ENCODE results near the gene CTSA. TPM values are rescaled to one million over a fixed set of nuclear protein-coding genes. Genes with fewer than 3 reads are reported as not detected.
A peak's percentile ranks its signal among the peaks of the same experiment; 100 is the strongest.

The CTSA gene
- total RNA-seq, 1 experiment from 2014 or later, result 123 TPM

DNA sequence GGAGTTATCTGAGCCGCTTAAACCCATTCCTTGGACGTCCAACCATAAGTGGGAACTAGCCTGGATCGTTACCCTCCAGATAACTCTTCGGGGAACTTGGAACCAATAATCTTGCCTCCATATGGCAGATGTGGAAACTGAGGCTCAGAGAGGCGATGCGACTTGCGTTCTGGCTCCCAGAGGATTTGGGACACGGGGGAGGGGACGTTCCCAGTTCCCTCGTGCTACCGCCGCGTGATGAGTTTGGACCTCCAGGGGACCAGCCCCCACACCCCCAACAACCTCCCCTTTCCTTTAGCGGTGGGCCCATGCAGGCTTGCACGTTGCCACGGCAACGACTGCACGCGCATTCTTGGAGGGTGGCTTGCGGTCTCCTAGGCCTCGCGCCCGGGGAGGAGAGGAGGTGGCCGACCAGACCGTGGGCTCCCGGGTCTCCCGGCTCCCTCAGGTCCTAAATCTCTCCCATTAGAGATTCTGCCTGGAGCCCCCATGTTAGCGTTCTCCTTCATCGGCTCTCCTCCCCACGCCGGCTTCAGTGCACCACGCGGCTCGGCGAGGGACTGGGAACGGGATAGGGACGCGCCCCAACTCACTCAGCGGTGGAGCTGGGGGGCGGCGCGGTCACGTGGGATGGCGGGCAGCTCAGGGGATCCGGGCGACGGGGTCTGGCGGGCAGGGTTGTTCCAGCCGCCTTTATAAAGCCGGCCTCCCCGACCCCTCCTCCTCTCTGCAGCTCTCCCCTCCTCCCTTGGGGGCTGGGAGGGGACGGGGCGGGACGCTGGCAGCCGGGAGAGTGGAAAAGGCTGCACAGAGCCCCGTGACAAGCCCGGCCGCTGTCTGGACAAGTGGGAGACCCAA is 20.6 kb downstream of the CTSA start, which contains the start of gene PLTP:
Gene PLTP (minus strand): TSS at position 670 of the 858 bp plus-strand sequence. CDS start 703 bp downstream, outside the sequence.
- TF ChIP-seq, protein P1, sequence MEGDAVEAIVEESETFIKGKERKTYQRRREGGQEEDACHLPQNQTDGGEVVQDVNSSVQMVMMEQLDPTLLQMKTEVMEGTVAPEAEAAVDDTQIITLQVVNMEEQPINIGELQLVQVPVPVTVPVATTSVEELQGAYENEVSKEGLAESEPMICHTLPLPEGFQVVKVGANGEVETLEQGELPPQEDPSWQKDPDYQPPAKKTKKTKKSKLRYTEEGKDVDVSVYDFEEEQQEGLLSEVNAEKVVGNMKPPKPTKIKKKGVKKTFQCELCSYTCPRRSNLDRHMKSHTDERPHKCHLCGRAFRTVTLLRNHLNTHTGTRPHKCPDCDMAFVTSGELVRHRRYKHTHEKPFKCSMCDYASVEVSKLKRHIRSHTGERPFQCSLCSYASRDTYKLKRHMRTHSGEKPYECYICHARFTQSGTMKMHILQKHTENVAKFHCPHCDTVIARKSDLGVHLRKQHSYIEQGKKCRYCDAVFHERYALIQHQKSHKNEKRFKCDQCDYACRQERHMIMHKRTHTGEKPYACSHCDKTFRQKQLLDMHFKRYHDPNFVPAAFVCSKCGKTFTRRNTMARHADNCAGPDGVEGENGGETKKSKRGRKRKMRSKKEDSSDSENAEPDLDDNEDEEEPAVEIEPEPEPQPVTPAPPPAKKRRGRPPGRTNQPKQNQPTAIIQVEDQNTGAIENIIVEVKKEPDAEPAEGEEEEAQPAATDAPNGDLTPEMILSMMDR (conservative IDR thresholded peaks at IDR 0.05), result no peak
- TF ChIP-seq EZH2 (IDR thresholded peaks at IDR 0.05; ENCODE audit: low read depth), result no peak
- H3K79me2 ChIP-seq (ENCODE audit: low read depth), result peaks cover 6% of the 10 kb centered on the region
- peak; percentile 50 to 75 for DNase-seq
- H3K27me3 ChIP-seq (ENCODE audit: insufficient read depth, low read depth), result no peaks in the 10 kb centered on the region
- no peaks in the 10 kb centered on the region for H3K9me2 ChIP-seq (ENCODE audit: insufficient read depth)
- TSS peak; percentile 82 for BruUV-seq (replicated peaks)
- H3F3A ChIP-seq (ENCODE audit: insufficient read depth, low read depth), result peaks cover 23% of the 10 kb centered on the region
- intact Hi-C loops (cut with micrococcal nuclease; ENCODE audit: unreplicated experiment), result loop anchor here (2.0 kb wide), 1 partner anchor 23 kb away; the partner anchor contains the start of gene PCIF1
- 0 out of 2 replicates have a peak, but pooled peaks cover 4% of the 10 kb centered on the region for H3K36me3 ChIP-seq (ENCODE audit: low read depth)
- H3K27ac ChIP-seq, result peak within 1 kb of the TSS; percentile 38
- ChIA-PET CTCF (interaction anchor here (0.7 kb wide), 1 partner anchor 50 kb away, joined by 6 read pairs; no protein-coding TSS in a partner anchor), POLR2A (ENCODE audit: unreplicated experiment) (interaction anchor here (0.5 to 0.6 kb wide), 3 partner anchors 11 to 886 kb away, joined by 3 to 4 read pairs (median 3); no protein-coding TSS in a partner anchor)
- H2AFZ ChIP-seq, result peak within 1 kb of the TSS; percentile 66
- peak within 1 kb of the TSS; percentile 63 for H3K4me3 ChIP-seq
- no peaks in the 10 kb centered on the region for H3K9me3 ChIP-seq (ENCODE audit: insufficient read depth, low read depth)
- peaks cover 22% of the 10 kb centered on the region for H3K4me1 ChIP-seq (replicated peaks; ENCODE audit: insufficient read depth)
- H4K20me1 ChIP-seq (ENCODE audit: insufficient read depth), result no peaks in the 10 kb centered on the region; the same call in 1 of the 2 replicates
- H3K4me2 ChIP-seq, result peak within 1 kb of the TSS; percentile 77

DNA sequence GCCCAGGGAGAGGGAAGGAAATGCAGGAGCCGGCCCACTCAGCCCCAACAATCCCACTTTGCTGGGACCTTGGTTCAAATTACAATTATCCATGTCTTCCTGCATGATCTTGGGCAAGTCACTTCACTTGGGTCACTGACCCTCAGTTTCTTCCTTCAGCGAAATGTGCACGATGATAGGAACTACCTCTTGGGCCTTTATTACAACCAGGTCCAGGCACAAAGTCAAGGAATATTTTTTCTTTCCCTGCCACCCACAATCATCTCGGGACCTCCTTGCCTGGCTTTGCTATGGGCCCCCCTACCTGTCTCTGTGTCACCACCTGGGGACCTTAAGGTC is 21.2 kb downstream of the CTSA start:
- Histone ChIP-seq H3F3A (ENCODE audit: insufficient read depth, low read depth) (peaks cover 18% of the 10 kb centered on the region), H3K9me3 (ENCODE audit: insufficient read depth, low read depth) (no peaks in the 10 kb centered on the region), H3K79me2 (ENCODE audit: low read depth) (peaks cover 6% of the 10 kb centered on the region), H4K20me1 (ENCODE audit: insufficient read depth) (no peaks in the 10 kb centered on the region; the same call in 1 of the 2 replicates), H3K27ac (no peak overlapping the region), H3K4me2 (peak overlapping the region; percentile 77), H3K36me3 (ENCODE audit: low read depth) (0 out of 2 replicates have a peak, but pooled peaks cover 4% of the 10 kb centered on the region), H3K4me3 (peak overlapping the region; percentile 63), H3K4me1 (replicated peaks; ENCODE audit: insufficient read depth) (peaks cover 23% of the 10 kb centered on the region), H3K27me3 (ENCODE audit: insufficient read depth, low read depth) (no peaks in the 10 kb centered on the region), H2AFZ (peak overlapping the region; percentile 66), H3K9me2 (ENCODE audit: insufficient read depth) (no peaks in the 10 kb centered on the region)
- intact Hi-C loops (cut with micrococcal nuclease; ENCODE audit: unreplicated experiment), result no loop called here
- no TSS peak for BruUV-seq (replicated peaks)
- ChIA-PET POLR2A (ENCODE audit: unreplicated experiment) (interaction anchor here (0.5 kb wide), 1 partner anchor 10 kb away, joined by 4 read pairs; no protein-coding TSS in a partner anchor), CTCF (no interaction called here)
- no peak for TF ChIP-seq EZH2 (IDR thresholded peaks at IDR 0.05; ENCODE audit: low read depth)
- TF ChIP-seq, protein P1 (conservative IDR thresholded peaks at IDR 0.05), result no peak
- DNase-seq, result no peak

DNA sequence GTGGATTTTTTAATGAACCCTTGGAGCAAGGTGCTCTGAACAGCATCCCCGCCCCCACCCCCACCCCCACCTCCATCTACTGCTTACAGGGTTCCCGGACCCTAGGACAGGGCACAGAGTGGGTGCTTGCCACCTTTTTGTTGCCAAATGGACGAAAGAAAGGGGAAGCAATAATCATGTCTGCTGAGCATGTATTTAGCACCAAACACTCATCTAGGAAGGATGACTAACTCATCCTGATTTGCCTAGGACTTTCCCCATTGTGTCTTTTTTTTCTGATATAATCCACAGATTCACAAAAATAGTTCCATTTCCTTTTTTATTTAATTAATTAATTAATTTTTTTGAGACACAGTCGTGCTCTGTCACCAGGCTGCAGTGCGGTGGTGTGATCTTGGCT is 22.0 kb downstream of the CTSA start:
- no peak for DNase-seq
- H3F3A ChIP-seq (ENCODE audit: insufficient read depth, low read depth), result peaks cover 18% of the 10 kb centered on the region
- intact Hi-C loops (cut with micrococcal nuclease; ENCODE audit: unreplicated experiment), result no loop called here
- H2AFZ ChIP-seq, result no peak overlapping the region
- no peak overlapping the region for H3K4me3 ChIP-seq
- TF ChIP-seq, protein P1 (conservative IDR thresholded peaks at IDR 0.05), result no peak
- no peak overlapping the region for H3K27ac ChIP-seq
- H3K36me3 ChIP-seq (ENCODE audit: low read depth), result 0 out of 2 replicates have a peak, but pooled peaks cover 4% of the 10 kb centered on the region
- CTCF ChIA-PET, result no interaction called here
- H4K20me1 ChIP-seq (ENCODE audit: insufficient read depth), result no peaks in the 10 kb centered on the region; the same call in 1 of the 2 replicates
- no peak overlapping the region for H3K4me2 ChIP-seq
- H3K4me1 ChIP-seq (replicated peaks; ENCODE audit: insufficient read depth), result peaks cover 23% of the 10 kb centered on the region
- H3K9me3 ChIP-seq (ENCODE audit: insufficient read depth, low read depth), result no peaks in the 10 kb centered on the region
- H3K79me2 ChIP-seq (ENCODE audit: low read depth), result peaks cover 6% of the 10 kb centered on the region
- POLR2A ChIA-PET (ENCODE audit: unreplicated experiment), result no interaction called here
- H3K9me2 ChIP-seq (ENCODE audit: insufficient read depth), result no peaks in the 10 kb centered on the region
- BruUV-seq (replicated peaks), result no TSS peak
- H3K27me3 ChIP-seq (ENCODE audit: insufficient read depth, low read depth), result no peaks in the 10 kb centered on the region

All from PC-9 (cell line).